PC-9 (cell line): ENCODE measurements around the gene PKIB. TPM values are rescaled to one million over a fixed set of nuclear protein-coding genes. Genes with fewer than 3 reads are reported as not detected.

Experiments
- BruUV-seq: library from RNA; stranded (reverse); fragments of 400-500 nt; replicated peaks from 2 replicates; lab custom pipeline; 2021; lab: Mats Ljungman, UMichigan
- CTCF ChIA-PET: fragments of 300-600 bp; sonication (Branson Sonifier 250); formaldehyde crosslinking; loops from one replicate; lab custom pipeline; 2022; ENCODE audit warnings: antibody characterized with exemption; lab: Charles Lee
- POLR2A ChIA-PET: fragments of 300-600 bp; sonication (Branson Sonifier 250); formaldehyde crosslinking; loops from one replicate; lab custom pipeline; 2022; ENCODE audit warnings: antibody characterized with exemption; ENCODE audit not compliant: unreplicated experiment; lab: Charles Lee
- DNase-seq, 2 experiments: peaks; one replicate each; pipeline versions ENCODE4 v3.0.0 to v3.0.0-alpha.2; 2015 to 2022; ENCODE audit warnings: mixed read lengths in 1 of 2
- H2AFZ ChIP-seq: fragments of 200-600 bp; sonication (generic); 2 replicates; pipeline ENCODE4 v1.8.1; 2017; ENCODE audit warnings: antibody characterized with exemption
- H3F3A ChIP-seq: fragments of 200-600 bp; sonication (generic); 2 replicates; pipeline ENCODE4 v1.8.1; 2017; ENCODE audit warnings: antibody characterized with exemption, mild to moderate bottlenecking, low read depth; ENCODE audit not compliant: insufficient read depth
- H3K27ac ChIP-seq: fragments of 200-600 bp; sonication (generic); 2 replicates; pipeline ENCODE4 v1.6.1; 2016; ENCODE audit warnings: mixed run types
- H3K27me3 ChIP-seq: fragments of 200-600 bp; sonication (generic); 2 replicates; pipeline ENCODE4 v1.6.1; 2016; ENCODE audit warnings: low read depth, mixed run types; ENCODE audit not compliant: insufficient read depth
- H3K36me3 ChIP-seq: fragments of 200-600 bp; sonication (generic); 2 replicates; pipeline ENCODE4 v1.6.1; 2016; ENCODE audit warnings: low read depth, mixed run types
- H3K4me1 ChIP-seq: fragments of 200-600 bp; sonication (generic); replicated peaks from 2 replicates; pipeline ENCODE4 v1.6.1; 2016; ENCODE audit warnings: mixed run types; ENCODE audit not compliant: insufficient read depth
- H3K4me2 ChIP-seq: fragments of 200-600 bp; sonication (generic); 2 replicates; pipeline ENCODE4 v1.6.1; 2017; ENCODE audit warnings: mixed run types
- H3K4me3 ChIP-seq: fragments of 200-600 bp; sonication (generic); 2 replicates; pipeline ENCODE4 v1.6.1; 2016; ENCODE audit warnings: mixed run types
- H3K79me2 ChIP-seq: fragments of 200-600 bp; sonication (generic); 2 replicates; pipeline ENCODE4 v1.6.1; 2017; ENCODE audit warnings: low read depth, mixed run types
- H3K9me2 ChIP-seq: fragments of 200-600 bp; sonication (generic); 2 replicates; pipeline ENCODE4 v1.8.1; 2017; ENCODE audit warnings: mild to moderate bottlenecking; ENCODE audit not compliant: insufficient read depth
- H3K9me3 ChIP-seq: fragments of 200-600 bp; sonication (generic); 2 replicates; pipeline ENCODE4 v1.8.1; 2016; ENCODE audit warnings: low read depth; ENCODE audit not compliant: insufficient read depth
- H4K20me1 ChIP-seq: fragments of 200-600 bp; sonication (generic); 2 replicates; pipeline ENCODE4 v1.8.1; 2017; ENCODE audit not compliant: insufficient read depth
- CTCF ChIP-seq: fragments of 200-600 bp; sonication (generic); conservative IDR thresholded peaks from 2 replicates; pipeline ENCODE4 v1.6.1; 2017; ENCODE audit warnings: mixed run types, antibody characterized with exemption, mild to moderate bottlenecking, moderate library complexity
- EZH2 ChIP-seq: fragments of 200-600 bp; sonication (generic); IDR thresholded peaks from 2 replicates; pipeline ENCODE4 v1.8.0; 2017; ENCODE audit warnings: antibody characterized with exemption, low read depth
- intact Hi-C: fragments of 100-400 bp; cut with micrococcal nuclease; formaldehyde crosslinking; loops from one replicate; pipeline ENCODE4 v1.10.0; 2022; ENCODE audit not compliant: unreplicated experiment
- total RNA-seq: library from RNA; stranded (reverse); gene quantifications from 2 replicates; pipeline ENCODE4 v1.2.3, GENCODE V29; 2021

Gene PKIB
- total RNA-seq, 1 experiment from 2014 or later = 7.0 TPM

GRCh38 chr6:122653094-122653493 is 42.9 kb downstream of the PKIB start:
- intact Hi-C loops = loop anchor here (2.0 to 5.0 kb wide), 2 partner anchors 41 to 44 kb away; partner anchors contain the start of gene PKIB
- Histone ChIP-seq H3K79me2 (no peaks in the 10 kb centered on the region), H3K4me2 (peak overlapping the region; percentile 71), H3K4me3 (peak overlapping the region; percentile 14; the same call in 1 of the 2 replicates), H3K9me2 (no peaks in the 10 kb centered on the region), H3K9me3 (no peaks in the 10 kb centered on the region; the same call in 1 of the 2 replicates), H2AFZ (no peak overlapping the region), H3K27ac (peak overlapping the region; percentile 94), H3F3A (peaks cover 29% of the 10 kb centered on the region), H4K20me1 (no peaks in the 10 kb centered on the region), H3K4me1 (peaks cover 58% of the 10 kb centered on the region), H3K36me3 (no peaks in the 10 kb centered on the region; the same call in 1 of the 2 replicates), H3K27me3 (no peaks in the 10 kb centered on the region)
- POLR2A ChIA-PET = no interaction called here
- peak; percentile 15 to 94 for DNase-seq
- TF ChIP-seq CTCF (no peak), EZH2 (no peak)
- BruUV-seq = no TSS peak
- CTCF ChIA-PET = no interaction called here

- H3K4me1 ChIP-seq = peaks cover 58% of the 10 kb centered on the region
- no peak overlapping the region for H2AFZ ChIP-seq
- intact Hi-C loops = loop anchor here (5.0 kb wide), 1 partner anchor 42 kb away; the partner anchor contains the start of gene PKIB
- BruUV-seq = no TSS peak
- H3F3A ChIP-seq = peaks cover 29% of the 10 kb centered on the region
- CTCF ChIA-PET = no interaction called here
- no peaks in the 10 kb centered on the region for H3K27me3 ChIP-seq
- TF ChIP-seq CTCF (no peak), EZH2 (no peak)
- no peaks in the 10 kb centered on the region for H3K9me2 ChIP-seq
- peak overlapping the region; percentile 94 for H3K27ac ChIP-seq
- no peaks in the 10 kb centered on the region; the same call in 1 of the 2 replicates for H3K36me3 ChIP-seq
- no peaks in the 10 kb centered on the region; the same call in 1 of the 2 replicates for H3K9me3 ChIP-seq
- DNase-seq = no peak
- H3K4me3 ChIP-seq = no peak overlapping the region
- H4K20me1 ChIP-seq = no peaks in the 10 kb centered on the region
- no peaks in the 10 kb centered on the region for H3K79me2 ChIP-seq
- POLR2A ChIA-PET = no interaction called here
- no peak overlapping the region for H3K4me2 ChIP-seq
Observed at GRCh38 chr6:122654012-122654411, 43.8 kb downstream of the PKIB start.

GRCh38 chr6:122657601-122658000 is 47.4 kb downstream of the PKIB start:
- intact Hi-C loops = no loop called here
- ChIA-PET POLR2A (no interaction called here), CTCF (no interaction called here)
- H3K79me2 ChIP-seq = no peaks in the 10 kb centered on the region
- H3K9me2 ChIP-seq = no peaks in the 10 kb centered on the region
- peaks cover 34% of the 10 kb centered on the region for H3K4me1 ChIP-seq
- H3K36me3 ChIP-seq = no peaks in the 10 kb centered on the region; the same call in 1 of the 2 replicates
- peaks cover 10% of the 10 kb centered on the region for H3F3A ChIP-seq
- H4K20me1 ChIP-seq = no peaks in the 10 kb centered on the region
- H2AFZ ChIP-seq = no peak overlapping the region
- no peak for TF ChIP-seq EZH2
- H3K9me3 ChIP-seq = no peaks in the 10 kb centered on the region
- H3K4me3 ChIP-seq = no peak overlapping the region
- H3K27ac ChIP-seq = peak overlapping the region; percentile 14; the same call in 1 of the 2 replicates
- no peak overlapping the region for H3K4me2 ChIP-seq
- no peaks in the 10 kb centered on the region for H3K27me3 ChIP-seq
- BruUV-seq = no TSS peak
- DNase-seq = peak in 1 of 2 experiments; percentile 65
